Measurements from ENCODE around the gene LRIG1. TPM values are rescaled to one million over a fixed set of nuclear protein-coding genes. Genes with fewer than 3 reads are reported as not detected.

The LRIG1 gene
- 22.6 TPM for polyA plus RNA-seq (2013, experiment 1 of 2)
- 15.3 TPM for polyA plus RNA-seq (2013, experiment 2 of 2)

DNA sequence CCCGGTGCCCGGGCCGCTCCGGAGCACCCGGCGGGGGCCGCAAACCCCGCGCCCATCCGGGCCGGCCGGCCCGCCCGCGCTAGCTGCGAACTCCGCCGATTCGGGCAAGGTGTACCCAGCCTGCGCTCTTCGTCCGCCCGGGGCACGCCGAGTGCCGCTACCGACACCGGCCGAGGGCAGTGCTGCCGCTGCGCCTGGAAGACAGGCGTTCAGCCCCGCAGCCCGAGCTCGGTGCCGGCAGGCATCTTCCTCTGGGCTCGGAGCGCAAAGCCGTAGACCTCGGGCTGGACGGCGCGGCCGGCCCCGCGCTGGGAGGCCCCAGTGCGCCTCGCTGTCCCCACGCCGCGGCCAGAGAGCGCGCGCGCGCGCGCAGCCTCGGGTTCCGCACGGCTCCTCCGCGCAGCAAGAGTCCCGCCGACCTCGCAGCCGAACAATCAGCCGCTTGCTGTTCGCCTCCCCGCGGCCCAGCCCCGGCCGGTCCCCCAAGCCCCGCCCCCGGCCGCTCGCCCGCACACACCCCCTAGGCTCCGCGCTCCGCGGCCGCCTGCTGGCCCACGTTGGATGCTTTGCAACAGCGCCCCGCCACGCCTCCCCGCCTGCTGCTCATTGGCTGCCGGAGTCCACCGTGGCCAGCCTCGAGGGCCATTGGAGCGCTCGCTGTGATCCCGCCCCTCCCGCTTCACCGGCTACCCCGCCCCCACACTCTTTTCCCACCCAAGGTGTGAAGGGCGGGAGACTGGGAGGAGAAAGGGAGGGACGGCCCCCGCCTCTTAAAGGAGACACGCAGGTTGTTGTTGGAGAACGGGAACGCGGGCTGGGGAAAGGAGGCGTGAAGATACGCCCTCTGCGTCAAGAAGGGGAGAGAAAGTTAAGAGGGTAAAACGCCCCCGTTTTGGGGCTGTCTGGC lies at the start of gene LRIG1:
Gene LRIG1, minus strand, starts transcription at position 447 of the 907 bp plus-strand sequence. CDS start 615 bp downstream, outside the sequence.
- WGBS, 2 experiments (ENCODE audit: insufficient coverage in 2 of 2) = 0% methylated on average over 71 to 100 of the region's 109 CpGs
- Histone ChIP-seq H3K27ac (ENCODE audit: low read depth, low read length, severe bottlenecking) (peak within 1 kb of the TSS; percentile 26), H3K36me3 (ENCODE audit: control insufficient read depth, insufficient read depth, low read length) (no peaks in the 10 kb centered on the region), H3K4me3 (ENCODE audit: extremely low read depth, insufficient read depth, low read length, poor library complexity, severe bottlenecking) (peak within 1 kb of the TSS; percentile 76), H3K9me3 (ENCODE audit: control insufficient read depth, low read length) (no peaks in the 10 kb centered on the region), H3K4me1 (ENCODE audit: control insufficient read depth, insufficient read depth, low read length, poor library complexity, severe bottlenecking) (peaks cover 5% of the 10 kb centered on the region)

DNA sequence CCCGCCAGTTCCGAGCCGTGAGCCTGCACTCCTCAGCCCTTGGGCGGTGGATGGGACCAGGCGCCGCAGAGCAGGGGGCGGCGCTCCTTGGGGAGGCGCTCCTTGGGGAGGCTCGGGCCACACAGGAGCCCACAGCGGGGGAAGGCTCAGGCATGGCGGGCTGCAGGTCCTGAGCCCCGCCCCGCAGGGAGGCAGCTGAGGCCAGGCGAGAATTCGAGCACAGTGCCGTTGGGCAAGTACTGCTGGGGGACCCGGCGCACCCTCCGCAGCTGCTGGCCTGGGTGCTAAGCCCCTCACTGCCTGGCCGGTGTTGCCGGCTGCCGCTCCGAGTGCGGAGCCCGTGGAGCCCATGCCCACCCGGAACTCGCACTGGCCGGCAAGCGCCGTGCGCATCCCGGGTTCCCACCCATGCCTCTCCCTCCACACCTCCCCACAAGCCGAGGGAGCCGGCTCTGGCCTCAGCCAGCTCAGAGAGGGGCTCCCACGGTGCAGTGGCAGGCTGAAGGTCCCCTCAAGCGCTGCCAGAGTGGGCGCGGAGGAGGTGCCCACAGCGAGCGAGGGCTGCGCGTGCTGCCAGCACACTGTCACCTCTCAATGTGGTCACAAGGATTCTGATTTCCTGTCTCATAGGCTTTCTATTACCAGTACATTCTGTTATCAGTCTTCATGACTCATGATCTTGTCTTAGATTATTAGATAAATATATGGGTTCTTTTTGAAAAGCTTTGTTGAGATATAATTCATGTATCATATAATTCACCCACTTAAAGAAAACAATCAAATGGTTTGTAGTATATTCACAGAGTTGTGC lies 44.0 kb upstream of the LRIG1 start:
- no peak overlapping the region for H3K27ac ChIP-seq (ENCODE audit: low read depth, low read length, severe bottlenecking)
- H3K36me3 ChIP-seq (ENCODE audit: control insufficient read depth, insufficient read depth, low read length) = no peaks in the 10 kb centered on the region
- H3K4me1 ChIP-seq (ENCODE audit: control insufficient read depth, insufficient read depth, low read length, poor library complexity, severe bottlenecking) = no peaks in the 10 kb centered on the region
- 95 to 96% methylated on average over 23 to 36 of the region's 43 CpGs for WGBS, 2 experiments (ENCODE audit: insufficient coverage in 2 of 2)
- no peaks in the 10 kb centered on the region for H3K9me3 ChIP-seq (ENCODE audit: control insufficient read depth, low read length)
- H3K4me3 ChIP-seq (ENCODE audit: extremely low read depth, insufficient read depth, low read length, poor library complexity, severe bottlenecking) = no peak overlapping the region

- H3K36me3 ChIP-seq (ENCODE audit: control insufficient read depth, insufficient read depth, low read length) = no peaks in the 10 kb centered on the region
- H3K27ac ChIP-seq (ENCODE audit: low read depth, low read length, severe bottlenecking) = no peak overlapping the region
- H3K4me3 ChIP-seq (ENCODE audit: extremely low read depth, insufficient read depth, low read length, poor library complexity, severe bottlenecking) = no peak overlapping the region
- no peaks in the 10 kb centered on the region for H3K4me1 ChIP-seq (ENCODE audit: control insufficient read depth, insufficient read depth, low read length, poor library complexity, severe bottlenecking)
- H3K9me3 ChIP-seq (ENCODE audit: control insufficient read depth, low read length) = no peaks in the 10 kb centered on the region
- WGBS, 2 experiments (ENCODE audit: insufficient coverage in 2 of 2) = 71 to 83% methylated on average over 1 to 2 of the region's 2 CpGs
Observed at GRCh38 chr3:66542153-66542552, 41.3 kb upstream of the LRIG1 start.

DNA sequence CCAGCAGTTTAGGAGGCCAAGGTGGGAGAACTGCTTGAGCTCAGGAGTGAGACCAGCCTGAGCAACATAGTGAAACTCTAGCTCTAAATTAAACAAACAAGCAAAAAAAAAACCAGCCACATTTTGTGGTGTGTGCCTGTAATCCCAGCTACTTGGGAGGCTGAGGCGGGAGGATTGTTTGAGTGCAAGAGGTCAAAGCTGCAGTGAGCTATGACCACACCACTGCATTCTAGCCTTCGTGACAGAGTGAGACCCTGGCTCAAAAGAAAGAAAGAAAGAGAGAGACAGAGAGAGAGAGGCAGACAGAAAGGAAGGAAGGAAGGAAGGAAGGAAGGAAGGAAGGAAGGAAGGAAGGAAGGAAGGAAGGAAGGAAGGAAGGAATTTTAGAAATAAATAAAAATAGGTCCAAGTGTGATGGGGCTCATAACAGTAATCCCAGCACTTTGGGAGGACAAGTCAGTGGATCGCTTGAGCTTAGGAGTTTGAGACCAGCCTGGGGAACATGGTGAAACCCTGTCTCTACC lies 38.7 kb upstream of the LRIG1 start:
- Histone ChIP-seq H3K27ac (ENCODE audit: low read depth, low read length, severe bottlenecking) (no peak overlapping the region), H3K9me3 (ENCODE audit: control insufficient read depth, low read length) (no peaks in the 10 kb centered on the region), H3K36me3 (ENCODE audit: control insufficient read depth, insufficient read depth, low read length) (no peaks in the 10 kb centered on the region), H3K4me1 (ENCODE audit: control insufficient read depth, insufficient read depth, low read length, poor library complexity, severe bottlenecking) (no peaks in the 10 kb centered on the region), H3K4me3 (ENCODE audit: extremely low read depth, insufficient read depth, low read length, poor library complexity, severe bottlenecking) (no peak overlapping the region)
- WGBS, 2 experiments (ENCODE audit: insufficient coverage in 2 of 2) = 79 to 94% methylated on average over 2 of the region's 3 CpGs

DNA sequence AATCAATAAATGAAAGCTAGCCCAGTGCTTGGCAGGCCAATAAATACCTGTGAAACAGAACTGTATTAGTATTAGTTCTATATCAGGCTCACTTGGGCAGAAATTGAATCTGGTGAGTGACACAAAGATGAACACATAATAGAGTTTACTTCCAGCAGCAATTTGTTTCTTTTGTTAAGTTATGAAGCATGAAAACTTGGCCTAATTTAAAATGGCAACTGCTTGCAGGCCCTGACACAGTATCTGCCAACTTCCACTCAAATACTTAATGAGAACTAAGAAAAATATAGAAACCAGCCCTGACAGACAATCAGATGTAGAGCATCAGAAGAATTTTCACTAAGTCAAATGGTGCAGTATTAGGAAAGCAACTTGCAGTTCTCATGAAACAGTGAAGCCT lies 37.6 kb upstream of the LRIG1 start:
- no peaks in the 10 kb centered on the region for H3K36me3 ChIP-seq (ENCODE audit: control insufficient read depth, insufficient read depth, low read length)
- H3K9me3 ChIP-seq (ENCODE audit: control insufficient read depth, low read length) = no peaks in the 10 kb centered on the region
- no peak overlapping the region for H3K27ac ChIP-seq (ENCODE audit: low read depth, low read length, severe bottlenecking)
- H3K4me1 ChIP-seq (ENCODE audit: control insufficient read depth, insufficient read depth, low read length, poor library complexity, severe bottlenecking) = no peaks in the 10 kb centered on the region
- H3K4me3 ChIP-seq (ENCODE audit: extremely low read depth, insufficient read depth, low read length, poor library complexity, severe bottlenecking) = no peak overlapping the region

DNA sequence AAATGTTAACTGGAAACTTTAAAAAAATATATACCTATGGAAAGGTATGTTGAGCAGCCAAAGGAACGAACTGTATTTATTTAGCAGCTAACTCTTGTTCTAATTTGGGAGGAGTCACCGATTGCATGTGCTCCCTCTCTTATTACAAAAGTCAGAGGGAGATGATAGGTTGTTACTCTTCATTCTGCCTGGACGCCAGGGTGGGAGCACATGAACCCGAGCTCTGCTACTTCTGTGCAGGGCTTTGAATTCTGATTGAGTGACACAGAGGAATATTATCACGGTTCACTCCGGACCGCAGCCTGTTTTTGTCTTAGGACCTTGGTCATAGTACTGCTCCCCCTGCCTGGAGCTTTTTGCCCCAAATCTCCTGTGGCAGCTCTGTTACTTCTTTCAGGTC lies 36.9 kb upstream of the LRIG1 start:
- Histone ChIP-seq H3K27ac (ENCODE audit: low read depth, low read length, severe bottlenecking) (no peak overlapping the region), H3K4me1 (ENCODE audit: control insufficient read depth, insufficient read depth, low read length, poor library complexity, severe bottlenecking) (no peaks in the 10 kb centered on the region), H3K9me3 (ENCODE audit: control insufficient read depth, low read length) (no peaks in the 10 kb centered on the region), H3K4me3 (ENCODE audit: extremely low read depth, insufficient read depth, low read length, poor library complexity, severe bottlenecking) (no peak overlapping the region), H3K36me3 (ENCODE audit: control insufficient read depth, insufficient read depth, low read length) (no peaks in the 10 kb centered on the region)
- 72 to 88% methylated on average over 6 to 7 of the region's 7 CpGs for WGBS, 2 experiments (ENCODE audit: insufficient coverage in 2 of 2)

GRCh38 chr3:66536791-66537190 lies 36.0 kb upstream of the LRIG1 start:
- H3K4me3 ChIP-seq (ENCODE audit: extremely low read depth, insufficient read depth, low read length, poor library complexity, severe bottlenecking) = no peak overlapping the region
- H3K36me3 ChIP-seq (ENCODE audit: control insufficient read depth, insufficient read depth, low read length) = no peaks in the 10 kb centered on the region
- no peaks in the 10 kb centered on the region for H3K9me3 ChIP-seq (ENCODE audit: control insufficient read depth, low read length)
- H3K4me1 ChIP-seq (ENCODE audit: control insufficient read depth, insufficient read depth, low read length, poor library complexity, severe bottlenecking) = no peaks in the 10 kb centered on the region
- H3K27ac ChIP-seq (ENCODE audit: low read depth, low read length, severe bottlenecking) = no peak overlapping the region
- WGBS, 2 experiments (ENCODE audit: insufficient coverage in 2 of 2) = no CpG with 5 or more reads among the region's 2 CpGs

GRCh38 chr3:66534304-66534845 lies 33.6 kb upstream of the LRIG1 start:
- Histone ChIP-seq H3K36me3 (ENCODE audit: control insufficient read depth, insufficient read depth, low read length) (no peaks in the 10 kb centered on the region), H3K9me3 (ENCODE audit: control insufficient read depth, low read length) (no peaks in the 10 kb centered on the region), H3K4me3 (ENCODE audit: extremely low read depth, insufficient read depth, low read length, poor library complexity, severe bottlenecking) (no peak overlapping the region), H3K4me1 (ENCODE audit: control insufficient read depth, insufficient read depth, low read length, poor library complexity, severe bottlenecking) (no peaks in the 10 kb centered on the region), H3K27ac (ENCODE audit: low read depth, low read length, severe bottlenecking) (no peak overlapping the region)
- 100% methylated on average over 1 to 2 of the region's 6 CpGs for WGBS, 2 experiments (ENCODE audit: insufficient coverage in 2 of 2)

DNA sequence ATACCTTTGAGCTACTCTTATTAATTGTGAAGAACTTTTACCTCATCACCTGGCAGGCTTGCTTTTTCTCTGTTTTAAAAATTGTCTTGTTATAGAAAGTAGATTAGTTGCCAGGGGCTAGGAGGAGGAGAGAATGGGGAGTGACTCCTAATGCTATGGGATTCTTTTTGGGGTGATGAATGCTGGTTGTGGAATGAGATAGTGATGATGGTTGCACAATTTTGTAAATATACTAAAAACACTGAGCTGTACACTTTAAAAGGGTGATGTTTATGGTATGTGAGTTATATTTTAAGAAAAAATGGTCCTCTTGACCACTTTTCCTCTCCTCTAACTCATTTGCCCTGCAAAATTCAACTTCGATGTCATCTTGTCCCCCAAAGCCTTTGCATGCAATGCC lies 31.8 kb upstream of the LRIG1 start:
- Histone ChIP-seq H3K4me3 (ENCODE audit: extremely low read depth, insufficient read depth, low read length, poor library complexity, severe bottlenecking) (no peak overlapping the region), H3K36me3 (ENCODE audit: control insufficient read depth, insufficient read depth, low read length) (no peaks in the 10 kb centered on the region), H3K27ac (ENCODE audit: low read depth, low read length, severe bottlenecking) (no peak overlapping the region), H3K4me1 (ENCODE audit: control insufficient read depth, insufficient read depth, low read length, poor library complexity, severe bottlenecking) (no peaks in the 10 kb centered on the region), H3K9me3 (ENCODE audit: control insufficient read depth, low read length) (no peaks in the 10 kb centered on the region)
- no CpG with 5 or more reads among the region's 1 CpG for WGBS, 2 experiments (ENCODE audit: insufficient coverage in 2 of 2)

- H3K36me3 ChIP-seq (ENCODE audit: control insufficient read depth, insufficient read depth, low read length) = no peaks in the 10 kb centered on the region
- H3K9me3 ChIP-seq (ENCODE audit: control insufficient read depth, low read length) = no peaks in the 10 kb centered on the region
- H3K4me3 ChIP-seq (ENCODE audit: extremely low read depth, insufficient read depth, low read length, poor library complexity, severe bottlenecking) = no peak overlapping the region
- WGBS, 2 experiments (ENCODE audit: insufficient coverage in 2 of 2) = 25% methylated on average over 1 of the region's 1 CpG; no CpG with 5 or more reads in 1 of the 2 experiments
- no peaks in the 10 kb centered on the region for H3K4me1 ChIP-seq (ENCODE audit: control insufficient read depth, insufficient read depth, low read length, poor library complexity, severe bottlenecking)
- H3K27ac ChIP-seq (ENCODE audit: low read depth, low read length, severe bottlenecking) = no peak overlapping the region
Observed at GRCh38 chr3:66532160-66532587, 31.4 kb upstream of the LRIG1 start.

All from mesodermal cell (in vitro differentiated cells).